Panc1 (cell line): ENCODE data around the gene NCAM2. TPM values are rescaled to one million over a fixed set of nuclear protein-coding genes. Genes with fewer than 3 reads are reported as not detected.

Source experiments
- ATAC-seq: fragments of 200-7000 bp; cut with Tn5 transposase; 2 replicates; pipeline ENCODE4 v1.9.1; 2020; ENCODE audit warnings: mild to moderate bottlenecking, moderate library complexity
- BruUV-seq: library from RNA; stranded (reverse); fragments of 400-500 nt; replicated peaks from 2 replicates; lab custom pipeline; 2021; lab: Mats Ljungman, UMichigan
- CTCF ChIA-PET: fragments of 300-600 bp; sonication (Branson Sonifier 250); formaldehyde crosslinking; loops from one replicate; lab custom pipeline; 2022; ENCODE audit warnings: antibody characterized with exemption; lab: Charles Lee
- POLR2A ChIA-PET: fragments of 300-600 bp; sonication (Branson Sonifier 250); formaldehyde crosslinking; loops from one replicate; lab custom pipeline; 2022; ENCODE audit warnings: antibody characterized with exemption; lab: Charles Lee
- DNase-seq: peaks from one replicate; pipeline ENCODE4 v3.0.0-alpha.2; 2010; ENCODE audit warnings: low read depth, low spot score
- H3K27ac ChIP-seq: 2 replicates; pipeline ENCODE4 v1.5.1; 2011; ENCODE audit warnings: mild to moderate bottlenecking, low read length, inconsistent platforms
- H3K27me3 ChIP-seq: fragments of 200-500 bp; sonication (Bioruptor generic); 2 replicates; pipeline ENCODE4 v1.6.0; 2014; ENCODE audit warnings: low read length, inconsistent platforms; ENCODE audit not compliant: control insufficient read depth, insufficient read depth
- H3K36me3 ChIP-seq: fragments of 200-500 bp; sonication (Bioruptor generic); 2 replicates; pipeline ENCODE4 v1.5.1; 2014; ENCODE audit warnings: inconsistent platforms, mild to moderate bottlenecking, low read length, moderate library complexity; ENCODE audit not compliant: control insufficient read depth, insufficient read depth
- H3K4me1 ChIP-seq: 2 replicates; pipeline ENCODE4 v1.5.1; 2011; ENCODE audit warnings: inconsistent platforms, mild to moderate bottlenecking, low read length, moderate library complexity; ENCODE audit not compliant: control insufficient read depth, insufficient read depth
- H3K4me3 ChIP-seq, 2 experiments: 2 replicates each; pipeline ENCODE4 v1.5.1; 2011 to 2012; ENCODE audit warnings: low read depth in 2 of 2, low read length in 2 of 2, mild to moderate bottlenecking in 2 of 2, inconsistent platforms in 1 of 2, moderate library complexity in 1 of 2
- H3K9me3 ChIP-seq: fragments of 200-500 bp; sonication (Bioruptor generic); 2 replicates; pipeline ENCODE4 v1.5.1; 2014; ENCODE audit warnings: low read depth, mild to moderate bottlenecking, inconsistent platforms, low read length, moderate library complexity; ENCODE audit not compliant: control insufficient read depth, insufficient read depth
- CTCF ChIP-seq: fragments of 450-650 bp; IDR thresholded peaks from 2 replicates; pipeline ENCODE4 v1.5.1; 2017; ENCODE audit warnings: mild to moderate bottlenecking
- POLR2AphosphoS5 ChIP-seq: IDR thresholded peaks from 2 replicates; pipeline ENCODE4 v1.6.1; 2012; ENCODE audit warnings: mild to moderate bottlenecking, low read depth, low read length, moderate library complexity
- REST ChIP-seq, 2 experiments: IDR thresholded peaks; 2 replicates each; pipeline ENCODE4 v1.6.1; 2011 to 2012; ENCODE audit warnings: low read depth in 2 of 2, control low read depth in 1 of 2, low read length in 1 of 2, mild to moderate bottlenecking in 1 of 2, moderate library complexity in 1 of 2; ENCODE audit not compliant: insufficient read depth in 1 of 2
- SIN3A ChIP-seq: IDR thresholded peaks from 2 replicates; pipeline ENCODE4 v1.6.1; 2012; ENCODE audit warnings: low read depth, mild to moderate bottlenecking, low read length, moderate library complexity, borderline replicate concordance; ENCODE audit not compliant: insufficient read depth
- TCF7L2 ChIP-seq: IDR thresholded peaks from 2 replicates; pipeline ENCODE4 v1.6.1; 2011; ENCODE audit warnings: mild to moderate bottlenecking, low read depth, low read length, inconsistent platforms
- in situ Hi-C: cut with HindIII; loops from 2 replicates; pipeline ENCODE4 v1.10.0; 2016; ENCODE audit warnings: low sequenced_read_pairs, low pct_unique_long_range_greater_than_20kb
- intact Hi-C: fragments of 100-400 bp; cut with micrococcal nuclease; formaldehyde crosslinking; loops from one replicate; pipeline ENCODE4 v1.10.0; 2022; ENCODE audit not compliant: unreplicated experiment
- total RNA-seq: library from RNA; stranded (reverse); gene quantifications from one replicate; pipeline ENCODE4 v1.2.1, GENCODE V29; 2021; ENCODE audit not compliant: unreplicated experiment

The NCAM2 gene
- total RNA-seq, 1 experiment from 2014 or later = 2.2 TPM

DNA sequence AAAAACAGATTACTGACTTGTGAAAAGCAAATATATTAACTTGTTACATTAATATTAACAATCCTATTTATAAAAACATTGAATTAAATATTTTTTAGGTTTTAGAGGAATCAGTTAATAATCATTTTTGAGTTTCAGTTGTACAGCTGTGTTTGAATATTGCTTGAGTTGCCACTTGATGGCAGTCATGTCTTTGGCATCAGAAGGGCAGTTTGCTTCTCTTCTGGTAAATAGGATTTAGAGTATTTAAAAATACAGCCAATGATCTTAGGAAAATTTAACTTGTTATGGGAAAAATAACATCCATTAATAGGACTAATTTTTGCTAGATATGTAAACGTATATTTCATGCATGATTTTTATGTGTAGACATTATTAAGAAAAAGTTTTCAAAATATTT lies 234.1 kb downstream of the NCAM2 start:
- TF ChIP-seq SIN3A = no peak
- TF ChIP-seq REST (IDR thresholded peaks at IDR 0.05; ENCODE audit: insufficient read depth in 1 of 2, low read depth in 2 of 2, low read length in 1 of 2) = no peak
- TF ChIP-seq TCF7L2 = no peak
- no peak for TF ChIP-seq POLR2AphosphoS5
- TF ChIP-seq CTCF = peak; percentile 40; the same call in 1 of the 2 replicates
- no peak for ATAC-seq
- Histone ChIP-seq H3K9me3 (no peaks in the 10 kb centered on the region), H3K27ac (no peak overlapping the region), H3K27me3 (no peaks in the 10 kb centered on the region), H3K36me3 (no peaks in the 10 kb centered on the region), H3K4me3 (no peak overlapping the region), H3K4me1 (no peaks in the 10 kb centered on the region)
- BruUV-seq = no TSS peak
- POLR2A ChIA-PET = no interaction called here
- DNase-seq = peak; percentile 2
- intact Hi-C loops = loop anchor here (5.0 to 10.0 kb wide), 2 partner anchors 690 to 1562 kb away; no protein-coding TSS in a partner anchor
- in situ Hi-C loops = no loop called here
- CTCF ChIA-PET = no interaction called here

- Histone ChIP-seq H3K36me3 (no peaks in the 10 kb centered on the region), H3K9me3 (no peaks in the 10 kb centered on the region), H3K27me3 (no peaks in the 10 kb centered on the region), H3K4me1 (no peaks in the 10 kb centered on the region), H3K27ac (no peak overlapping the region), H3K4me3 (no peak overlapping the region)
- in situ Hi-C loops = no loop called here
- BruUV-seq = no TSS peak
- intact Hi-C loops = loop anchor here (5.0 to 10.0 kb wide), 2 partner anchors 689 to 1562 kb away; no protein-coding TSS in a partner anchor
- ATAC-seq (no peak), DNase-seq (no peak)
- ChIA-PET POLR2A (no interaction called here), CTCF (no interaction called here)
- TF ChIP-seq CTCF = no peak
- TF ChIP-seq POLR2AphosphoS5 = no peak
- no peak for TF ChIP-seq REST (IDR thresholded peaks at IDR 0.05; ENCODE audit: insufficient read depth in 1 of 2, low read depth in 2 of 2, low read length in 1 of 2)
These were observed 234.8 kb downstream of the NCAM2 start for GRCh38 chr21:21233051-21233450.
